Aorta (tissue), 5 donors: ENCODE measurements around the gene ALDH3A1. TPM values are rescaled to one million over a fixed set of nuclear protein-coding genes. Genes with fewer than 3 reads are reported as not detected.
A peak's percentile ranks its signal among the peaks of the same experiment; 100 is the strongest.

Source experiments
- ATAC-seq: fragments of 200-7000 bp; cut with Tn5 transposase; one replicate; pipeline ENCODE4 v1.9.1; 2022; ENCODE audit warnings: moderate library complexity; ENCODE audit not compliant: low FRiP score
- DNase-seq, 2 donors: peaks; one replicate each; pipeline ENCODE4 v3.0.0-alpha.2; 2020
- H3K27ac ChIP-seq, 2 donors: one replicate each; pipeline ENCODE4 v1.5.1; 2013; ENCODE audit warnings: low read length in 2 of 2, mild to moderate bottlenecking in 2 of 2, moderate library complexity in 2 of 2, control low read depth in 1 of 2, inconsistent platforms in 1 of 2, low read depth in 1 of 2
- H3K27me3 ChIP-seq, 2 donors: one replicate each; pipeline ENCODE4 v1.6.1; 2013; ENCODE audit warnings: control low read depth in 1 of 2, low read length in 1 of 2, mild to moderate bottlenecking in 1 of 2, moderate library complexity in 1 of 2; ENCODE audit not compliant: insufficient read depth in 2 of 2, control insufficient read depth in 1 of 2
- H3K36me3 ChIP-seq, 2 donors: one replicate each; pipeline ENCODE4 v1.6.1; 2013; ENCODE audit warnings: control low read depth in 1 of 2, low read length in 1 of 2, mild to moderate bottlenecking in 1 of 2; ENCODE audit not compliant: insufficient read depth in 2 of 2, control insufficient read depth in 1 of 2
- H3K4me1 ChIP-seq, 2 donors: one replicate each; pipeline ENCODE4 v1.6.1; 2013; ENCODE audit warnings: low read length in 2 of 2, control low read depth in 1 of 2, mild to moderate bottlenecking in 1 of 2, moderate library complexity in 1 of 2; ENCODE audit not compliant: insufficient read depth in 2 of 2, control insufficient read depth in 1 of 2
- H3K4me3 ChIP-seq, 2 donors: one replicate each; pipeline ENCODE4 v1.5.1; 2013; ENCODE audit warnings: low read length in 2 of 2, control low read depth in 1 of 2, mild to moderate bottlenecking in 1 of 2
- H3K9me3 ChIP-seq: one replicate; pipeline ENCODE4 v1.6.1; 2013; ENCODE audit warnings: mild to moderate bottlenecking, low read length; ENCODE audit not compliant: control insufficient read depth
- WGBS, 2 donors: extraction: QIAGEN DNeasy Blood & Tissue Kit; methylation state at CpG; one replicate each; pipeline ENCODE4 v1.1.7; 2013; 5-methylcytosine and 5-hydroxymethylcytosine counted together
- intact Hi-C, 2 donors: fragments of 100-400 bp; cut with DNase I; formaldehyde crosslinking; loops; one replicate each; pipeline versions ENCODE4 v1.14.2 to v1.15.0; 2022
- polyA plus RNA-seq, 2 donors: library from polyadenylated mRNA; stranded (reverse); fragments of 200-250 nt; gene quantifications; one replicate each; pipeline ENCODE4 v1.2.3, GENCODE V29; 2013
- total RNA-seq, 2 donors: library from RNA; stranded (reverse); fragmentation: NEBNext Ultra II Directional; extraction: Animal tissue kit (Norgen Biotek cat#: 25700); gene quantifications; one replicate each; pipeline ENCODE4 v1.2.1, GENCODE V29; 2021
- donor health status: healthy with polysubstance abuse.
- donor health status: Bipolar disorder and iron deficiency.
- donor health status: DM: no; HTN: no; CAD: no.
- donor health status: DM: no; HTN: no; CAD: no.
- donor health status: DM: yes; HTN: yes; CAD: no.

The ALDH3A1 gene
- total and polyA plus RNA-seq, 4 donors, result 0.27 to 2.4 (median 1.0) TPM

DNA sequence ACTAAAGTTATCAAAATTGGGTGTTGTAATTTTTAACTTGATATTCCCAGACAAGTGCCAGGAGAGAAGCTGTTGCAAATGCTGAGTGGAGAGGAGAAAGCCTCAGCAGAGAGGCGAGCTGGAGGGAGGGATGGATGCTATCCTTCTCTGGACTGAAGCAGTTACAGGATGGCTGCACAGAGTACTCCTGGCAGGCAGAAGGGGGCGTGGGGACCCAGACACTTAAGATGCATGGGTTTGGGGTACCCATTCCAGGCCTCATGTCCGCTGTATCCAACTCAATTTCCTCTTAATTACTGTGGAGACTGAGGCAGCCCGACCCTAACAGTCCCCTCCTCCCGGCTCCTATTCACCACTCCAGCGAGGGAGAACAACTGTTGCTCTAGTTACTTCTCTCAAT lies 25.4 kb upstream of the ALDH3A1 start:
- no peaks in the 10 kb centered on the region for H3K9me3 ChIP-seq
- no peak for DNase-seq
- no peak overlapping the region for H3K27ac ChIP-seq
- H3K4me3 ChIP-seq, result no peak overlapping the region
- 91 to 95% methylated on average over 6 of the region's 6 CpGs for WGBS, 2 donors
- intact Hi-C loops, result no loop called here
- peaks cover 0 to 5% of the 10 kb centered on the region in 2 donors for H3K36me3 ChIP-seq
- peaks cover 0 to 6% of the 10 kb centered on the region in 2 donors for H3K4me1 ChIP-seq
- ATAC-seq, result no peak
- no peaks in the 10 kb centered on the region for H3K27me3 ChIP-seq

DNA sequence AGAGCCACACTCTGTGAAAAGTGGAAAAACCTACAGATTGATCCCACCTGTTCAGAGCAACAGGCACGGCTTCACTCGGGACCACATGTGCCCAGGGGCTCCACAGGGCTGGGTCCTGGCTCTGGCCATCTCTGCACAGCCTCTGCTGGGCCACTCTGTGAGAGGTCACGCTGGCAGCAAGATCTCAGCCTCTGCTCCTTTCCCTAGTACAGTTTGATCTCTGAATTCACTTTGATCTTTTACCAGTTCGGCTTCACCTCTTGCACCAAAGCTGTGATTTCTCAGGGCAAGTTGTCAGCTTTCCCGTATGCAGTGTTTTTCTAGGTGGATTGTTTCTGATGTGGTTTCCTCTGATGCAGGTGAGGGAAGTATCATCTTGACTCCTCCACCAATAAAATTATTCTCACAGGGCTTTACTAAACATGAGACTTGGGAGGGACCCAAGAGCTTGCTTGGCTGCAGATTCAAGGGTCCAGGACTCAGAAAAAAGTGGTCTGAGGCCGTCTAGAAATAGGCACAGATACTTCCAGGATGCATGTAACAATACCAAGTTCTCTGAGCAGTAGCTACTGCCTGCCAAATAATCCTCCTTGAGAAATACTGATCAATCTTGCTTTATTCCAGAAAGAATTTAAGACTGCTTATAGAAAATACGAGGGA lies 24.0 kb upstream of the ALDH3A1 start:
- DNase-seq (no peak), ATAC-seq (no peak)
- Histone ChIP-seq H3K9me3 (no peaks in the 10 kb centered on the region), H3K27ac (peak overlapping the region in 1 of 2 donors; percentile 21), H3K27me3 (no peaks in the 10 kb centered on the region), H3K4me1 (peaks cover 0 to 6% of the 10 kb centered on the region in 2 donors), H3K36me3 (peaks cover 0 to 2% of the 10 kb centered on the region in 2 donors), H3K4me3 (no peak overlapping the region)
- 59 to 61% methylated on average over 7 of the region's 7 CpGs for WGBS, 2 donors
- intact Hi-C loops, result no loop called here

DNA sequence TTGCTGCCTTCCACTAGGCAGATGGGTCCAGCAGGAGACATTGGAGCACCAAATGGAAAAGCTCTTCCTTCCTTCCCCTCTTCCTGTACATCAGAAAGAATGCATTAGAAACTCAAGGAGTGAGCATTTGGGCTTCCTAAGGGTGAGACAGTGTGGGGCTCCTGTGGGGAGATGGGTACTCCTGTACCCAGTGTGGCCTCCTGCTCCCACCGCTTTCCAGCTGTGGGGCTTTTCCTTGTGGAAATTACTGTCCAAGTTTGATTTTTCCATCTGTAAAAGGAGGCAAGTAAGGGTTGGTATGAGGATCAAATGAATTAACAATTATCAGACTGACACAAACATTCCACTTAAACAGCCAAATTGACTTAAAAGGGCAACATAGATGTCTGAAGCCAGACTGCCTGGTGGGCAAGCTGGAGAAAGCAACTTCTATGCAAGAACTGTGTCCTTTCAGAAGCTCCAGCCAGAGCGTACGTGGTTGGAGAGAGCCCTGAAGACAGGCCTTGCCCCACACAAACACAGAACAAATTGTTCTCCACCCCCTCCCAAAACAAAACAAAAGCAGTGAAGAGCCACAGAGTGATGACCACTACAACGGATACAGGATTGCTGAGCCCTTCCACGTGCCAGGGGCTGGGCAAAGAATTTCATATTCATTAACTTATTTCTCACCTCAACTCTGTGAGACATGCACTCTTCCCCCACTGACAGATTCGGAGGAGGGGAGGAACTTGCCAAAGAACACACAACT lies 23.1 kb upstream of the ALDH3A1 start:
- peaks cover 0 to 6% of the 10 kb centered on the region in 2 donors for H3K4me1 ChIP-seq
- DNase-seq (no peak), ATAC-seq (no peak)
- H3K4me3 ChIP-seq, result no peak overlapping the region
- H3K27ac ChIP-seq, result no peak overlapping the region
- H3K27me3 ChIP-seq, result no peaks in the 10 kb centered on the region
- H3K36me3 ChIP-seq, result peaks cover 0 to 2% of the 10 kb centered on the region in 2 donors
- H3K9me3 ChIP-seq, result no peaks in the 10 kb centered on the region
- intact Hi-C loops, result no loop called here
- WGBS, 2 donors, result 46 to 51% methylated on average over 6 of the region's 6 CpGs

DNA sequence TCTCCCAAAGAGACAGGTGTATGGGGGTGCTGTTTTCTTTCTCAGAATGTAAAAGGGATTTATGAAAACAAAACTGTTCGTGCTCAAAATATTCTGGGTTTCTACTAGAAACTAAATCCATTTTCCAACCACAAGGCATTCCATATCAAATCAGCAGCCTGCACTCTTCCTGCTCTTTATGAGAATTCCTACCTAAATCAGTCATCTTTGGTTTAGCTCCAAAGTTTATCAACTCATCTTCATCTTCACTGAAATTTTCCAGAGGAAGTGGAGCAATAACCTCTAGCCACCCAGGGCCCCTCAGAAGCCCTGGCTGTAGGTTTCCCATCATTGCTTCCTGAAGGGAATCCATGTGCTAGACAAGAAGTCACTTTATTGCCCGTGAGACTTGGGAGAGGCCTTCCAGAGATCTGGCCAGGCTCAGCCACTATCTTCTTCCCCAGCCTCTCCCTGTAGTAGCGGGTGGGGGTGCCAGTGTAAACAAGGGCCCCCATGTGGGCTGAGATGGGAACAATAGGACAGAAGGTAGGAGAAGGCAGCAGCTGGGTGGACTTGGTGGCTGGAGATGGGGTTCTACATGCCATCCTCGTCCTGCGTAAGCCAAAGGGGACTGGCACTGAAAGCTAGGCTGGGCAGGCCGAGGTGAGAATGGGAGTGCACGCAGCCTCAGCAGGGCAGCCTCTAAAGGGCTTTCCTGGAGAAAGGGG lies 22.0 kb upstream of the ALDH3A1 start:
- intact Hi-C loops, result loop anchor here in 1 of 2 donors (5.0 kb wide), 1 partner anchor 323 kb away; no protein-coding TSS in a partner anchor
- WGBS, 2 donors, result 74 to 83% methylated on average over 7 of the region's 7 CpGs

DNA sequence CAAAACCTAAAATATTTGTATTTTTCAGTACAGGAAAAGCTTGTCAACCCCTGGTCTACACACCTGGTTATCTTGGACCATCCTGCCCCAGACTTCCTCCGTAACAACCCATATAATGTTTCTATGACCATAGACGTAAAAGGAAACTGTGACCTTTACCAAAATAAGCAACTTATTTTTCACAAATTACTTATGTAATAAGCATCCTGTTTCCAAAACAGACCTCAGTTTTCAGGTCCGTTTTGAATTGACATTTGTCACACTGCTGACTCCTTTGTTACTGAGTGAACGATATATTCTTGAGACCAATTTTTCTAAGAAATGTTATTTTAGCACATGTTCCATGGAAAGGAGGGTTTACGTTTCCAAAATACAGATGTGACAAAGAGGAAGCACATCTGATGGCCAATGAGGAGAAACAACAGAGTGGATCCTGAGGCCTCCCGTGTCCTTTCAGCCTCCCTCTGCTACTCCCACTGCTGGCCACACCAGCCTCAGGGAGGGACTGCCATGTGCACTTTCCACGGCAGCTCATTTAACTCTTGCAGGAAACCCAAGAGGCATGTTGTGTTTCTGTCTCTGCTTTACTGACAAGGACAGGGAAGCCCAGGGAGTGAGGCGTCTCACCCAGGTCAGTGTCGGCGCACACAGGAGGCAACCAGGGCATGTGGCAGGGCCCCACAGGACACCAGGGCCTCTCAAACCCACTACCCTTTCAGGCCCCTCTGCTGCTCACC lies 20.1 kb upstream of the ALDH3A1 start:
- ATAC-seq, result no peak
- DNase-seq, result no peak
- no peak overlapping the region for H3K27ac ChIP-seq

More for the DNA sequence above, 22.0 kb upstream of the ALDH3A1 start:
- no peaks in the 10 kb centered on the region for H3K27me3 ChIP-seq
- H3K27ac ChIP-seq, result no peak overlapping the region
- DNase-seq (no peak), ATAC-seq (no peak)
- peaks cover 0 to 6% of the 10 kb centered on the region in 2 donors for H3K4me1 ChIP-seq
- no peaks in the 10 kb centered on the region for H3K9me3 ChIP-seq
- H3K36me3 ChIP-seq, result no peaks in the 10 kb centered on the region
- H3K4me3 ChIP-seq, result no peak overlapping the region

DNA sequence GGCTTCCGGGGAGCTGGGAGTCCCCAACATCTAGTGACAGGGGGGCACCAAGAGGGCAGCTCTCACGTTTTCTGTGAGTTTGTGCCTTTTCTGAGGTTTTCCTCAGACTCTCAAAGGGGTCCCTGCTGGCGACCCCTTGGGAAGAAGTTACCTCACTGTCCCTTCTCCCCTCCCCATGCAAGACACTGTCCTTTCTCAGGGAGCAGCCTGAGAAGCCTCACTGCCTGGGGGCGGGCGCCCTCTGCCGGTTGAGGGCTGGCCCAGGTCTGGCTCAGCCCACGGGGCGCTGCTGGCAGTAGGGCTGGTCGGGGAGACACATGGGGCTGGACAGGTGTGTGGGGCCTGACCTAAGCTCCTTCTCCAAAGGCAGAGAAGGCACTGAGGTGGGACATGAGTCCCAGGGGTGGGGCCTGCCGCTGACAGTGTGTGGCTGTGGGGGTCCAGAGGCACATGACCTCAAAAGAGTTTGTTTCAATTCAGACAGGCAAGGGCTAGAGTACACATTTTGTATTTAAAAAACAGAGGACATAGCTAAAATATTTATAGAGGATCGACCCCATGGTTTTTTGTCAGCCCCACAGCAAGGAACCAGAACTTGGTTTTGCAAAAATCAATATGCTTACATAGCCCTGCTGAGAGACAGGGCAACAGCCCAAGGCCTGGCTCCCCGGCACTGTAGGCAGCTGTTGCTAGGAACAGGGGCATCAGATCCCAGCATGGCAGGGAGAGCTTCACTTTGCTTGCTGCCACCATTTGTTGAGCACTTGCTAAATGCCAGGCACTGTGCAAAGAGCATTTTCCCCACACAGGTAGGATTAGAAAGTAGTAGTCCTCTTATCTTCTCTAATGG lies 18.5 kb upstream of the ALDH3A1 start:
- intact Hi-C loops, result loop anchor here in 1 of 2 donors (2.0 to 5.0 kb wide), 3 partner anchors 252 to 404 kb away; partner anchors contain the start of gene B9D1
- no peaks in the 10 kb centered on the region for H3K9me3 ChIP-seq
- no peaks in the 10 kb centered on the region for H3K27me3 ChIP-seq
- peaks cover 0 to 5% of the 10 kb centered on the region in 2 donors for H3K4me1 ChIP-seq
- H3K4me3 ChIP-seq, result no peak overlapping the region
- WGBS, 2 donors, result 15 to 16% methylated on average over 12 of the region's 12 CpGs
- H3K36me3 ChIP-seq, result no peaks in the 10 kb centered on the region
- DNase-seq, result peak; percentile 84 to 95
- no peak overlapping the region for H3K27ac ChIP-seq
- peak; percentile 90 for ATAC-seq

More for the DNA sequence above, 20.1 kb upstream of the ALDH3A1 start:
- no peaks in the 10 kb centered on the region for H3K27me3 ChIP-seq
- H3K4me3 ChIP-seq, result no peak overlapping the region
- H3K4me1 ChIP-seq, result peaks cover 0 to 6% of the 10 kb centered on the region in 2 donors
- WGBS, 2 donors, result 60 to 62% methylated on average over 10 of the region's 10 CpGs
- H3K36me3 ChIP-seq, result no peaks in the 10 kb centered on the region
- no peaks in the 10 kb centered on the region for H3K9me3 ChIP-seq
- intact Hi-C loops, result loop anchor here in 1 of 2 donors (5.0 kb wide), 1 partner anchor 321 kb away; no protein-coding TSS in a partner anchor

DNA sequence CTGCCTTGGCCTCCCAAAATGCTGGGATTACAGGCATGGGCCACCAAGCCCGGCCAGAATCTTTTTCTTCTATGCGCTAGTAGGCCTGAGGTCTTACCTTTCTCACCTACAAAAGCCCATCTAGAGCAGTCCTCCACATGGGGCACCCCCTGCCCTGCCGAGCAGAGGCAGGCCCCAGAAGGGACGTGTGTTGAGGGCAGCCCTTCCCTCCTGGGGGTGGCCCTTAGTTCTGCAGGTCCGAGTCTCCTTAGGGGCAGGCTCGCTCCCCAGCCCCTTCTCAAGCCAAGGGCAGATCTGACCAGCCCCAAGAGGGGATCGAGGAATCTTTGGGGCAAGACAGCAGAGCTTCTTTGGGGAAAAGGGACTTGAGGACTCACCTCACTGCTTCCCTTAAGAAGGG lies 17.9 kb upstream of the ALDH3A1 start:
- Histone ChIP-seq H3K4me3 (no peak overlapping the region), H3K9me3 (no peaks in the 10 kb centered on the region), H3K4me1 (no peaks in the 10 kb centered on the region), H3K27me3 (no peaks in the 10 kb centered on the region), H3K36me3 (no peaks in the 10 kb centered on the region), H3K27ac (no peak overlapping the region)
- 68 to 71% methylated on average over 7 of the region's 7 CpGs for WGBS, 2 donors
- ATAC-seq (no peak), DNase-seq (no peak)
- intact Hi-C loops, result loop anchor here in 1 of 2 donors (2.0 to 5.0 kb wide), 3 partner anchors 251 to 403 kb away; partner anchors contain the start of gene B9D1
